GM18505 (cell line): ENCODE data around the gene DUSP23.

Experiments
- ATAC-seq: cut with Tn5 transposase; IDR thresholded peaks from one replicate; pipeline ENCODE4 v1.9.1; 2021; ENCODE audit not compliant: unreplicated experiment
- POLR2A ChIP-seq: IDR thresholded peaks from 4 replicates; pipeline ENCODE4 v1.6.1; 2011; ENCODE audit warnings: borderline replicate concordance; ENCODE audit not compliant: insufficient read depth, insufficient read length; ENCODE audit errors: extremely low read depth

The DUSP23 gene

DNA sequence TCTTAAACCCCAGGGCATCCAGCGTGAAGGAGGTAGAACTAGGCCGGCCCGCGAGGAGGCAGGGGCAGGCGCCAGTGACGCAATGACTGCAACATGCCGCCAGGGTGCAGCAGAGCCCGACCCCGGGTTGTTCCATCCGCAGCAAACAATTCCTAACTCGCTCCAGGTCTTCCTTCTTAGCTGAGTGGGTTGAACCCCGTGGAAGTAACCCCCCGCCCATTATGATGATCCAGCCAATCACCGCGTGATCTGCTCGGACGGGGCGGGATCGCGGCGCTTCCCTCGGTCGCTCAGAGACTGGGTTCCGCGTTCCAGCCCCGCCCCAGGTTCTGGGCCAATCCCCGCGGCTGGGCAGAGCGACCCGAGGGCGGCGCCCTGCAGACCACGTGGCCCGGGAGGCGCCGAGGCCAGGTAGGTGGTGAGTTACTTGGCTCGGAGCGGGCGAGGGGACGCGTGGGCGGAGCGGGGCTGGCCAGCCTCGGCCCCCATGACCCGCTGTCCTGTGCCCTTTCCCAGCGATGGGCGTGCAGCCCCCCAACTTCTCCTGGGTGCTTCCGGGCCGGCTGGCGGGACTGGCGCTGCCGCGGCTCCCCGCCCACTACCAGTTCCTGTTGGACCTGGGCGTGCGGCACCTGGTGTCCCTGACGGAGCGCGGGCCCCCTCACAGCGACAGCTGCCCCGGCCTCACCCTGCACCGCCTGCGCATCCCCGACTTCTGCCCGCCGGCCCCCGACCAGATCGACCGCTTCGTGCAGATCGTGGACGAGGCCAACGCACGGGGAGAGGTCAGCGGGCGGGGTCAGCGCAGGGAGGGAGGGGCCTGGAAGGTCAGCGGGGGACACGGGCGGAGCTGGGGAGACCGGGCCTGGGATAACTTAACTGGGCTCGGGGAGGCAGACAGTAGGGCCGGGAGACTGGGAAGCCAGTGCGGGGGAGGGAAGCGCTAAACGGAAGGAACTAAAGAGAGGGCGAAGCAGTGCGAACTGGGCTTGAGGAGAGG is at the start of gene DUSP23:
TSS of gene DUSP23 (plus strand) at position 380 of the 1,000 bp plus-strand sequence. CDS start at position 519, 139 bp downstream.
- peak; percentile 59 for TF ChIP-seq POLR2A
- peak; percentile 98 for ATAC-seq

GRCh38 chr1:159737238-159737916 is 43.4 kb upstream of the DUSP23 start:
- no peak for TF ChIP-seq POLR2A
- no peak for ATAC-seq

DNA sequence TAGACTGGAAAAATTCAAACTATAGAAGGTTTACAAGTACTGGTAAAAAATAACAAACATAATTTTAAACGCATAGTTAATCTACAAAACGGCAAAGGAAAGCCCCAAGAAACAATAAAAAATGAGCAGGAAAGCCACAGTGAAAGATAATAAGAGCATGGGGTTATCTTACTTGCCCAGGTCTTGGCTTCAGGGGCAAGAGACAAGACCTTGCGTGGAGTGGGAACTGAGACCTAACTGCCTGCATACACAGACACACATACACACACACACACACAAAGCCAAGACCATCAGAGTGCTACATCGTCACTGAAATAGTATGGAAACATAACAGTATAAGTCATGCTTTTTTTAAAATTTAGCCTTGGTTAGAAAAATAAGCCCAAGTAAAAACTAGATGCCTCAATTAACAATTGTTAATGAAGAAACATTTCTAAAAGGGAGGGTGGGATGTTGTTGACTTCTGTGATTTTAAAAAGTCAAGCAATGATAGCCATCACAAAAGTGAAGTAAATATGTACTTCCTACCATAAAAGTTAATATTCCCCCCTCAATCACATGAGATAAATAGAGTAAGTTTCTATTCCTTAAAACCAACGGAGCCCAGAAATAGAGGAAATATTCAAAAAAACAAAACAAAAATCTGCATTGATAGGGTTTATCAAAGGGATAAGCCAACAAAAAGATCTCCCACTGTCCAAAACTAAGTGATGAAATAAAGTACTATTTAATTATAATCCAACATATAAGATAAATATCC is 36.9 kb upstream of the DUSP23 start:
- ATAC-seq: no peak
- TF ChIP-seq POLR2A: no peak

DNA sequence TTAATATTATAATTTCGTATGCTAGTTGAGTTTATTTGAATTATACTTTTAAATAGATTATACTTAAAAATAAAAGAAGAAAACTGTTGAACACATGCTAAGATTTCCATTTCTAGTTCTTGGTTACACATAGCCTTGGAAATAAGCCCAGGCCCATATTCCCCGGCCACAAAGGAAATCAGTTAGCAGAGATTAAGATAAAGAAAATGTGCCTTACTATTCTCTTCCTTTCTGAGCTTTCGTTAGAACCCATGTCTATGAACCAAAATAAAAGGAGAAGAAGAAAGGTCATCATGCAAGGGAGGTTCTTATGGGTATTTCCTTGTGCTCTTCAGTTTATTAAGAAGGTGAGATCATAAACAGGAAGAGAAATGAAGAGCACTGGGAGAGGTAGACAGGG is 34.1 kb upstream of the DUSP23 start:
- ATAC-seq: no peak
- TF ChIP-seq POLR2A: no peak

- TF ChIP-seq POLR2A: no peak
- ATAC-seq: no peak
Observed at GRCh38 chr1:159748370-159748769, 32.4 kb upstream of the DUSP23 start.

GRCh38 chr1:159749630-159750029 is 31.1 kb upstream of the DUSP23 start:
- no peak for ATAC-seq
- no peak for TF ChIP-seq POLR2A

DNA sequence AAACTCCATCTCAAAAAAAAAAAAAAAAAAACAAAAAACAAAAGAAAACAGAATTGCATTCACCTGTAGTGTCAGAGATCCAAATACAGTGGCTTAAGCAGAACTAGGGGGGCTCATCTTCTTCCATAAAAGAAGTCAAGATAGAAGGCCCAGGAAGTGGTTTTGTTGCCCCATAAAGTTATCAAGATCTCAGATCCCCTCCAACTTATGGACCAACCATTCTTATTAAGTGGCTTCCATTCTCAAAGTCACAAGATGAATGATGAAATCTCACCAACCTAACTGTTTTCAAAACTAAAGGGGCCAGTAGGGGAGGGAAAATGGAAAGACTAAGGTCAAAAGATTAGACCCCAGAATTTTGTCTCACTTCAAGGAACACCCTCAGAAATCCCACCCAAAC is 30.1 kb upstream of the DUSP23 start:
- ATAC-seq: no peak
- no peak for TF ChIP-seq POLR2A

- TF ChIP-seq POLR2A: no peak
- no peak for ATAC-seq
Observed at GRCh38 chr1:159751031-159751430, 29.7 kb upstream of the DUSP23 start.

- TF ChIP-seq POLR2A: no peak
- no peak for ATAC-seq
Observed at GRCh38 chr1:159752135-159752580, 28.6 kb upstream of the DUSP23 start.

DNA sequence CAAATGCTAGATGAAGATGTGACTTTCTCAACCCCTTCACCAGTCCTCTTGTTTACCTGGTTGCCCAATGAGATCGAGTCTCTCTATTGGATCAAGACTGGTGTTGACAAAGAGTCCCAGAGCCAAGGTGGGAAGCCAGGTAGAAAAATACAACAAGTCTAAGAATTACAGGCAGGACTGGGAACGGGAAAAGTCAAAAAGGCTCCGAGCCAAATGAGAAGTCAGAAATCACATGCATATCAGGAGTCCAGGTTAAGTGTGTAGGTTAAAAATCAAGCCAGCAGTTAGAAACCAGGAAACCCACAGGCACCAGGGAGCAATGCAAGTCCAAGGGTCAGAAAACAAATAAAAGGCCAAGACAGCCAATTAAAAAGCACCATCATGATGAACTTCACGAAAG is 27.4 kb upstream of the DUSP23 start:
- no peak for ATAC-seq
- TF ChIP-seq POLR2A: no peak

DNA sequence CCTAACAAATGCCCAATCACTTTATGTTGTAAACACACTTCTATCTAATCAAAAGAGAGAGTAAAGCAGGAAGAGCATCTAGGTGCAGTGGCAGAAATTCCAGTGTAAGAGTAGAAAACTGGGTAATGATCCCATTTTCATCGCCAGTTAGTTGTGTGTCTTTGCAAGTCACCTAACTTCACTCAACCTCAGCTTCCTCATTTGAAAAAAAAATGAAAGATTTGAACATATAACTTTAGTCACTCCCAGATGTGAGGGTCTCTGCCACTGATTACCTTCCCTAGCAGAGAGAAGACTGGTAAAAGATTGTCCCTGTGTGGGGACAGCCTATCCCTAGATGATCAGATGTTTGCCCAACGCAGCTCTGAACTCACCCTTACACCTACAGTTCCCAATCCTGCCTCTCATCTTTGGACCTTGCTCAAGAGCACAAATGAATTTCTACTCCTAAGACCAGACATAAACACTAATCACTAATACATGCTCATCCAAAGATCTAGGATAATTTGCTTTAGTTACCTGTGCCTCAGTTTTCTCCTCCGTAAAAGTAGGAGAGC is 25.2 kb upstream of the DUSP23 start:
- no peak for ATAC-seq

DNA sequence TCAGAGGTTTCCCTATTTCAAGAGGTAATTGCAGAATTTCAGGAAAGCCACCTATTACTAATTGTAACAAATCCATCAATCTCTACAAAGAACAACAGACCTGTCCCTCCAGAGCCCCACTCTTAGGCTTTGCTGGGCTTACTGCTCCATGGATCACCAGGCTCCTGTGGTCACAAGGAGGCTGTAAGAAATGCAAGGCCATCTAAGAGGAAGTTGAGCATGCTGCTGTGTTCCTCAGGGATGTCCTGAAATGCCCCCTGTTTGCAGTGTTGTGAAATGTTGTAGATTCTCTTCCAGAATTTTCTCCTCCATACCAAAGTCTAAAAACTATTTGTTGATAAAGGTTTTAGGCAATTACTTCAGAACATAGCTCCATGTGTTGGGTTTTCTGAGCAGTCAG is 24.4 kb upstream of the DUSP23 start:
- no peak for ATAC-seq
- TF ChIP-seq POLR2A: no peak

More for the DNA sequence above, 25.2 kb upstream of the DUSP23 start:
- TF ChIP-seq POLR2A: no peak

DNA sequence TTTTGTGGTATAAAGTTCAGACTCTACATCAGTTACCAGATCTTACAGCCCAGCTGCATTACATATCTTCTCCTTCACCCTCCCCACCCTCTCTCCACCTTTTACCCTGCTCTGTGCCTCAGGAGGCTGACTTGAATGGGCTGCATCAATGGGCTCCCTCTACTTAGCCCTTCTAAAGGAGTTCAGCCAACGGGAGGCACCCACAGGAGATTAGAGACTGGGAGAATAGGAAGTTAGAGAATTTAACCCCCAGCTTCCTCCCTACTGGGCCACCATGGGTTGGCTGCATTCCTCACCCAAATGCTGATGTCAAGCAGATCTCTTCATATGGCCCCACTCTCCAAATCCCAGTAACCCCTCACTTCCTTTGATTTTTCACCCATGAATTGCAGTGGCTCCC is 17.1 kb upstream of the DUSP23 start:
- ATAC-seq: no peak
- TF ChIP-seq POLR2A: no peak
